ENCODE results near the gene RTL9. TPM values are rescaled to one million over a fixed set of nuclear protein-coding genes. Genes with fewer than 3 reads are reported as not detected.
A peak's percentile ranks its signal among the peaks of the same experiment; 100 is the strongest.

Gene RTL9
- total RNA-seq, 1 experiment from 2014 or later: 0.29 TPM

- BruUV-seq (replicated peaks): no TSS peak
- ChIA-PET CTCF (no interaction called here), POLR2A (ENCODE audit: unreplicated experiment) (no interaction called here)
- intact Hi-C loops (cut with micrococcal nuclease): no loop called here
- H3K4me3 ChIP-seq (ENCODE audit: low read length): no peak overlapping the region
- peak; percentile 30 for DNase-seq
- no peaks in the 10 kb centered on the region for H3F3A ChIP-seq (ENCODE audit: low read length, unreplicated experiment)
- H3K9me3 ChIP-seq (ENCODE audit: low read length): no peaks in the 10 kb centered on the region
- H3K9ac ChIP-seq (ENCODE audit: low read length): peak overlapping the region; percentile 2; the same call in 1 of the 2 replicates
- no peak overlapping the region for H2AFZ ChIP-seq (ENCODE audit: low read length)
- peak overlapping the region; percentile 79 for H3K27ac ChIP-seq (ENCODE audit: low read length)
- no peak for TF ChIP-seq CTCF (conservative IDR thresholded peaks at IDR 0.05; ENCODE audit: low read depth, low read length)
- no peak for TF ChIP-seq EZH2phosphoT487 (IDR thresholded peaks at IDR 0.05; ENCODE audit: borderline replicate concordance, low read length)
- TF ChIP-seq EZH2 (IDR thresholded peaks at IDR 0.05; ENCODE audit: low read length, unreplicated experiment): no peak
- H3K9me2 ChIP-seq (replicated peaks; ENCODE audit: low read length): no peaks in the 10 kb centered on the region
- no peaks in the 10 kb centered on the region for H3K36me3 ChIP-seq (ENCODE audit: low read depth, low read length)
- no peaks in the 10 kb centered on the region for H3K27me3 ChIP-seq (ENCODE audit: low read length)
- no peaks in the 10 kb centered on the region for H4K20me1 ChIP-seq (ENCODE audit: low read length)
- no peak for ATAC-seq
- peaks cover 40% of the 10 kb centered on the region for H3K4me1 ChIP-seq (ENCODE audit: insufficient read depth, low read length)
- H3K79me2 ChIP-seq (ENCODE audit: low read length): no peaks in the 10 kb centered on the region
- peak overlapping the region; percentile 43 for H3K4me2 ChIP-seq (ENCODE audit: low read length)
Observed at GRCh38 chrX:110395877-110396276, 37.2 kb downstream of the RTL9 start.

GRCh38 chrX:110396735-110397134 is 38.1 kb downstream of the RTL9 start:
- Histone ChIP-seq H3K36me3 (ENCODE audit: low read depth, low read length) (no peaks in the 10 kb centered on the region), H3K27ac (ENCODE audit: low read length) (peak overlapping the region; percentile 79), H3K4me3 (ENCODE audit: low read length) (no peak overlapping the region), H3K4me2 (ENCODE audit: low read length) (peak overlapping the region; percentile 43), H2AFZ (ENCODE audit: low read length) (no peak overlapping the region), H3F3A (ENCODE audit: low read length, unreplicated experiment) (no peaks in the 10 kb centered on the region), H3K9ac (ENCODE audit: low read length) (no peak overlapping the region), H4K20me1 (ENCODE audit: low read length) (no peaks in the 10 kb centered on the region), H3K27me3 (ENCODE audit: low read length) (no peaks in the 10 kb centered on the region), H3K79me2 (ENCODE audit: low read length) (no peaks in the 10 kb centered on the region), H3K9me2 (replicated peaks; ENCODE audit: low read length) (no peaks in the 10 kb centered on the region), H3K9me3 (ENCODE audit: low read length) (no peaks in the 10 kb centered on the region), H3K4me1 (ENCODE audit: insufficient read depth, low read length) (peaks cover 45% of the 10 kb centered on the region)
- no TSS peak for BruUV-seq (replicated peaks)
- ChIA-PET POLR2A (ENCODE audit: unreplicated experiment) (no interaction called here), CTCF (no interaction called here)
- peak; percentile 34 for DNase-seq
- TF ChIP-seq EZH2 (IDR thresholded peaks at IDR 0.05; ENCODE audit: low read length, unreplicated experiment) (no peak), CTCF (conservative IDR thresholded peaks at IDR 0.05; ENCODE audit: low read depth, low read length) (no peak), EZH2phosphoT487 (IDR thresholded peaks at IDR 0.05; ENCODE audit: borderline replicate concordance, low read length) (no peak)
- intact Hi-C loops (cut with micrococcal nuclease): no loop called here
- no peak for ATAC-seq

DNA sequence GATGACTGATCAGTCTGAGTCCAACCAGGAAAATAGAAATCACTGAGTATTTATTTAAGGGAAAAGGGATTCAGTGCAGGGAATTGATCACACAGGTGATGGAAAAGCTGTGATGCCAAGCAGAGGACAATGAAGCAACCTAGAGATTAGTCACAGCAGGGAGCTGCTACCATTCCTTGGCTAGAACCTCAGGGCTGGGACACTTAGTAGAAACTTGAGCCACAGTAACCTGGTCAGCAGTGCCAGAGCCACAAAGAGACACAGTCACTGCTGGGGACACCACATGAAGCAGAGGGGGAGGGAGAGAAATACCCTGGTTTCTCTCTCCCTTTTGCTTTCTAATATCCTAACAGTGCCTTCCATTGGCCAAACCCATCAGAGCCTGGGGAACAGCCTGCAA is 38.7 kb downstream of the RTL9 start:
- H2AFZ ChIP-seq (ENCODE audit: low read length): no peak overlapping the region
- DNase-seq (peak; percentile 36), ATAC-seq (no peak)
- H3K27ac ChIP-seq (ENCODE audit: low read length): peak overlapping the region; percentile 56
- ChIA-PET CTCF (no interaction called here), POLR2A (ENCODE audit: unreplicated experiment) (no interaction called here)
- peaks cover 51% of the 10 kb centered on the region for H3K4me1 ChIP-seq (ENCODE audit: insufficient read depth, low read length)
- TF ChIP-seq EZH2 (IDR thresholded peaks at IDR 0.05; ENCODE audit: low read length, unreplicated experiment): no peak
- TF ChIP-seq CTCF (conservative IDR thresholded peaks at IDR 0.05; ENCODE audit: low read depth, low read length): no peak
- no peak for TF ChIP-seq EZH2phosphoT487 (IDR thresholded peaks at IDR 0.05; ENCODE audit: borderline replicate concordance, low read length)
- H3K4me3 ChIP-seq (ENCODE audit: low read length): no peak overlapping the region
- no peaks in the 10 kb centered on the region for H3K9me3 ChIP-seq (ENCODE audit: low read length)
- no peaks in the 10 kb centered on the region for H3K36me3 ChIP-seq (ENCODE audit: low read depth, low read length)
- H4K20me1 ChIP-seq (ENCODE audit: low read length): no peaks in the 10 kb centered on the region
- H3K79me2 ChIP-seq (ENCODE audit: low read length): no peaks in the 10 kb centered on the region
- H3K27me3 ChIP-seq (ENCODE audit: low read length): no peaks in the 10 kb centered on the region
- H3F3A ChIP-seq (ENCODE audit: low read length, unreplicated experiment): no peaks in the 10 kb centered on the region
- H3K9me2 ChIP-seq (replicated peaks; ENCODE audit: low read length): no peaks in the 10 kb centered on the region
- BruUV-seq (replicated peaks): no TSS peak
- intact Hi-C loops (cut with micrococcal nuclease): no loop called here
- H3K4me2 ChIP-seq (ENCODE audit: low read length): no peak overlapping the region; the same call in 1 of the 2 replicates
- H3K9ac ChIP-seq (ENCODE audit: low read length): no peak overlapping the region

Data from PC-3 (cell line).